KBM-7 (cell line): ENCODE measurements around the gene CAPN9.
A peak's percentile ranks its signal among the peaks of the same experiment; 100 is the strongest.

ENCODE experiments used
- DNase-seq: peaks from one replicate; pipeline ENCODE4 v3.0.0-alpha.2; 2015
- in situ Hi-C: fragments of 300-500 bp; cut with MboI; formaldehyde crosslinking; loops from 2 replicates; pipeline ENCODE4 v1.14.3; 2020; ENCODE audit warnings: low sequenced_read_pairs, low pct_unique_long_range_greater_than_20kb, mixed read lengths

The CAPN9 gene

GRCh38 chr1:230743899-230744298 lies 3.3 kb upstream of the CAPN9 start:
- DNase-seq, result no peak
- in situ Hi-C loops, result no loop called here

DNA sequence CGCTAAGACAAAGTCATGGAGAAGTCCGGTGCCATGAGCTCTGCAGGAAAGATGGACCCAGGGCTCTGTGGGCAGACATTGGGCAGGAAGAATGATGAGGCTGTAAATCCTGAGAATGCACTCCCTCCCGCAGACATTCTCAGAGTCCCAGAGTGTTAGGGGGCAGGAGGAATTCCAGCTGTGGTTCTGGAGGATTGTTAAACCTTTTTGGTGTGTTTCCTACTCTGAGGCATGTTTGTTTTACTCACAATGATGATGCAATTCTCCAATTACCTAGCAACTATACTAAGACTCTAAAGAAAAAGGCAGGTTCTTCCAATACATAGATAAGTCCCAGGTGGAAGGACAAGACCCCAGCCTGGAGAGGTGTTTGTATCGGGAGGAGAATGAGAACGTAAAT lies 2.8 kb upstream of the CAPN9 start:
- no peak for DNase-seq
- in situ Hi-C loops, result no loop called here

- DNase-seq, result no peak
- in situ Hi-C loops, result no loop called here
These were observed 2.1 kb upstream of the CAPN9 start for GRCh38 chr1:230745071-230745470.

GRCh38 chr1:230746617-230747016 lies 571 bp upstream of the CAPN9 start:
- no peak for DNase-seq
- in situ Hi-C loops, result no loop called here

GRCh38 chr1:230747890-230748800 lies 957 bp downstream of the CAPN9 start:
- in situ Hi-C loops, result no loop called here
- DNase-seq, result no peak

- peak; percentile 44 for DNase-seq
- in situ Hi-C loops, result no loop called here
These were observed 2.0 kb downstream of the CAPN9 start for GRCh38 chr1:230749150-230749549.

GRCh38 chr1:230749635-230750034 lies 2.4 kb downstream of the CAPN9 start:
- no peak for DNase-seq
- in situ Hi-C loops, result no loop called here

- no peak for DNase-seq
- in situ Hi-C loops, result no loop called here
These were observed 3.4 kb downstream of the CAPN9 start for GRCh38 chr1:230750576-230750975.

DNA sequence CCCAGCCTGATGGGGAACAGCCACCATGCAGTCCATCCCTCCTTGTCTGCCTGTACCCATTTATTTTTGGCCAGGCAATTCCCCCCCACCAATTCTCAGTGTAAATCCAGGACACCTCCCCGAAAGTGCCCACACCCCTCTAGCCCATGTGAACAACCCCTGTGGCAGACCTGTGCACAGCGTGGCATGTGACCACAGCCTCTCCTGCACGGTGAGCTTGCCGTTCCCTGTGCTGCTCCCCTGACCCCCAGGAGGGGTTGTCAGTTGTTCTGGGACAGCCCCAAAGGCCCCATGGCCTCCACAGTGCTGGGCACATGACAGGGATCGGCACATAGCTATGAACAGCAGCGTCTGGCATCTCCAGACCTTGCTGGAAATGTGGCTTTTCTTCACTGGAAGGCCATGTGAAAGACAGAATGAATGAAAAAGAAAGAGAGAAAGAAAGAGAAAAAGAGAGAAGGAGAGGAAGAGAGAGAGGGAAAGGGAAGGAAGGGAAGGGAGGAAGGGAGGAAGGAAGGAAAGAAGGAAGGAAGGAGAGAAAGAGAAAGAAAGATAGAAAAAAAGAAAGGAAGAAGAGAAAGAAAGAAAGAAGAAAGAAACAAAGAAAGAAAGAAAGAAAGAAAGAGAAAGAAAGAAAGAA lies 3.9 kb downstream of the CAPN9 start:
- in situ Hi-C loops, result no loop called here
- DNase-seq, result no peak

DNA sequence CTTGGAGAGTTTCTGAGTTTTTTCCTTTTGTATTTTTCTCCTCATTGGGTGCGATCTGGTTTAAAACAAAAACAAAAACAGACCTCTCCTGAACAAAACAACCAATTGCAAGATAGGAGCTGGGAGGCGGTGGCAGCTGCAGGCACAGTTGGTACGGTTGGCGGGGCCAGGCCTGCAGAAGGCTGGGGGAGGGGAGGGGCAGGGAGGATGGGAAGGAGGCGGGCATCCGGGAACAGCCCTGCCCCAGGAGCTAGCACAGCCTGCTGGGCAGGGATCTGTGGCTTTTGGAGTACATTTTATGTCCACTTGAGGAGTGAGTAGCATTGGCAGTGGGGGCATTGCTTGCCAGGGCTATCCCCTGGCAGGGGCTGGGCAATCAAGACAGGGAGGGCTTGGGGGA lies 5.2 kb downstream of the CAPN9 start:
- in situ Hi-C loops, result no loop called here
- DNase-seq, result no peak

DNA sequence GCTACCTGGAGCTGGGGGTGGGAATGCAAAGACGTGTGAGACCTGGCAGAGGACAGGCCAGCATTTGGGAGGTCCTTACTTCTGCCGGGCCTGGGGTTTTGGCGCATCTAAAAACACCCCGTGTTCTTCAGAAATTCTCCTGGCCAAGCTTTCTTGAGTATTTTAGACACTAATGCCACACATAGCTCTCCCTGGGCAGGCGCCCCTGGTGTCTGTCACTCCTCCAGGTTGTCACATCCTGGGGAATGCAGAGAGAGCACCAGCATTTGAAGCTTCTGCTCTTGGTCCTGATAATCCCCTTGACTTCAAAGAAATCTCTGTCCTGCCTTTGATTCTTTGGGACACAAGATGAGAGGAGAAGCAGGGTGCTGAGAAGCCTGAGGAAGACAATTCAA lies 6.0 kb downstream of the CAPN9 start:
- in situ Hi-C loops, result no loop called here
- DNase-seq, result no peak

DNA sequence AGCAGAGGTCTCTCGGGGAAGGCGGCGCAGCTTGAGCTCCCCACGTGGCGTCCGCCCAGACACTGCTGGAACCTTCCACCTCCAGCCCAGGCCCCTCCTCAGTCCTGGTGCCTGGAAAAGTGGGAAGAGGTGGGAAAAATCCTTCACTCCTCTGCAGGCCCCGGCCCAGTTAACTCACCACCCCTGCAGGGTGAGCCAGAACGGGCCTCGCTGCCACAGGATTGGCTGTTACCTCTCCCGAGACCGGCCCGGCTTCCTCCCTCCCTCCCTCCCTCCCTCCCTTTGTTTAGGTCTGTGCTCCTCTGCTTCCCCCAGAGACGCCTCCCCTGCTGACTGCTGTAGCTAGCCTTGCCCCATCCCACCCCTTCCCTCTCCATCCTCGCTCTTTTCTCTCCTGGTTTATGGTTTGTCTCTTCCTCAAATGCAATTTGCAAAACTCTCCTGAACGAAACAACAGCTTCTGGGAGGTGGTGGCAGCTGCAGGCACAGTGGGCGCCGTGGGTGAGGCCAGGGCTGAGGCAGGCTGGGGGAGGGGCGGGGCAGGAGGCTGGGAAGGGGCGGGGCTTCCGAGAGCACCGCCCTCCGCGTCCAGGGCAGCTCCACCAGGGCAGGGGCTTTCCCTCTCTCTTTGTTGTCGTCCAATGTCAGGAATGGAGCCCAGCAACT lies 6.5 kb downstream of the CAPN9 start:
- DNase-seq, result peak; percentile 57
- in situ Hi-C loops, result no loop called here

DNA sequence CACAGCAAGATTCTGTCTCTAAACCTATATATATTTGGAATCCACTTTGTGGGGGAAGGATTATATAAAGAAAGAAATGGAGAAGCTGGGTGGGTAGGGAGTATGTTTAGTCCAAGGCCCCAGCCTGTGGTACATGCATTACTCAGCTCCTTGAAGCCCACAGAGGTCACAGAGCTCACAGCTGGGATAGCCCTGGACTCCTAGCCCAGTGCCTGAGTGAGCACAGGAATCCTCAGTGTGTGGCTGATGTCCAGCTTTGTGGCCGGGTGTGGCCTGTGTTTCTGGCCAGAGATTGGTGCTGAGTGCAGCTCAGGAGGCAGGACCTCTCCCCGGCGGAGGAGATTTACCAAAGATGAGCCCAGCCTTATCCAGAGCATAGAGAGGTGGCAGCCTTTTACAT lies 7.6 kb downstream of the CAPN9 start:
- in situ Hi-C loops, result no loop called here
- DNase-seq, result no peak

DNA sequence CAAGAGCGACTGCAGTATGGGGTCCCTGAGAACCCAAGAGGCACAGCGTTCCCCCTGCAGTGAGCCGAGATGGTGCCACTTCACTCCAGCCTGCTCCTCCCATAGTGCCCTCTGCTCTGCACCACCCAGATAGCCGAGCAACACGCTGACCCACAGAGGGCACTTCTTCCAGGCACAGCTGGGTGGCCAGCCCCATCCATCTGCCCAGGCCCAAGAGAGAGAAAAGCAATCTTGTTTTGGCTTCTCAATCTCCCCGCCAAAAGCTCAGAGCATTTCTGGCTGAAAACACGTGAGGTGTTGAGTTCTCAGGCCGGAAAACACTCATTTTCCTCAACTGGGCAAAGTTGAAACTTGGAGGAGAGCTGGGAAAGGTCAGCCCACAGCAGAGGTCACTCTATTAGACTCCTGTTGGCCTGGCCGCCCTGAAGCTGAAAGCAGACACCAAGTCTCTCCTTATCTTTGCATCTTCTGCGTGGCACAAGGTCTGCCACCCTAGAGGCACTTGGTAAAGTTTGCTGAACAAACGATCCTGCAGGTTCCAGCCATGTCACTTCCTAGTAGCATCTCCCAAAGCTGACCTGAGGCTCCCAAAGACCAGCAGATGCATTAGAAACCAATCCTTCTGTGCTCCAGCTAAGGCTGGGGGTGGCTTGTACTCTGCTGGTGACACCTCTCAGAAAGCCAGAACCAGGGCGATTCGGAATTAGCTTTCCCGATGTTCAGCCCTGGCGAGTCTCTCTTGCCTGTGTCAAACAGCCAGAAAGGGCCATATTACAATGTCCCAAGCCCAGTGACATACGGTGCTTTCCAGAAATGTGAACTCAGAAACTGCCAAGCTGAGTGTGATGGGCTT lies 10.9 kb downstream of the CAPN9 start:
- in situ Hi-C loops, result no loop called here
- no peak for DNase-seq

- no peak for DNase-seq
- in situ Hi-C loops, result no loop called here
These were observed 11.7 kb downstream of the CAPN9 start for GRCh38 chr1:230758709-230759368.

GRCh38 chr1:230759369-230760065 lies 12.3 kb downstream of the CAPN9 start:
- no peak for DNase-seq
- in situ Hi-C loops, result no loop called here

DNA sequence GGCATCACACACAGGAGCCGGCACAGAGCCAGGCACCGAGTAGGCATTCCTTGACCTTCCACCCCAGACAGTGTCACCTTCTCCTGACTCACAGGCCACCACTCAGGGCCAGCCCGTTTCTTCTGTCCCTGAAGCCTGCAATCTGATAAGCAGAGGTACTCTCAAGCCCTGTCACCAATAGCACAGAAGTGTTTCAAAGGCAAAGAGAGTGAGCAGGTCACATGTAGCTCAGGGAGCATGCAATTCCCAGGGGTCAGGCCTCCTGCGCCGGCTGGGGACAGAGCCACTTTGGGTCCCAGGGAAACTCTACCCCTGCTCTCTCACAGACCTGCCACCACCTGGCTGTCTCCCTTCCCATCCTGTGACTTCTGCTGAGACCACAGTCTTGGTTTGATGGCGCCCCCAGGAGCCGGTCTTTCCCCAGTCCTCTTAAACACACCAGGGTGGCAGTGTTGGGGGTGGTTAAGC lies 13.2 kb downstream of the CAPN9 start:
- in situ Hi-C loops, result no loop called here
- DNase-seq, result no peak

DNA sequence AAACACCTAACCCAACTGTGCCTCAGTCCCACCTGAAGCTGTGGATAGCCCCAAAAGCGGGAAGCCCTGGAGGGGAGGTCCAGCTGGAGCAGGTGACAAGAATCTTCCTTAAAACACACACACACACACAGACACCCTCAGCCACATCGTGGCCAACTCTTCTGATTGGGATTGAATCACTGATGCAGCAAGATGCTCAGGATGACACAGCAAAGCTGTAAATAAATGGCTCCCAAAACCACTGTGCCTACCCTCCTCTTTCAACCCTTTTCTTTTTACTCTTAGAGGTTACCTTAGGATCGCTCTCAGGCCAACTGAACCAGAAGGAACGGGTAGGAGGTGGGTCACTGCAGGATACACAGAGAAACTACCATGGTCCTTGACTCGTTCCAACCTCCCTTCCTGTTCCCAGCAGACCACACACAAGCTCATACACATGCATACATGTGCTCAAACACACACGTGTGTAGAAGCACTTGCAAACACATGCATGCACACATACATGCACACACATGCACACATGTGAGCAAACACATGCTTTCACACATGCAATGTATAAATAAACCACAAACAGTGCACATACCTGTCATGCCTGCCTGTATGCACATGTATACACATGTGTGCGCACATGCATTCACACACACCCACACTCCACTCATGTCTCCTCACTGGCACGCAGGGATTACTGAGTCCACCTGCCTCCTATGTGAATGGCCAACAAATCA lies 14.4 kb downstream of the CAPN9 start:
- no peak for DNase-seq
- in situ Hi-C loops, result no loop called here
